Tibial nerve (tissue), 4 donors: ENCODE data around the gene SLC35G6.

Source experiments
- CTCF ChIP-seq, 5 experiments: fragments of 200-600 bp in 3 of 5; fragments of 450-650 bp in 2 of 5; sonication (generic) in 3 of 5; IDR thresholded peaks; one replicate each; pipeline ENCODE4 v1.5.1; 2016 to 2019; ENCODE audit warnings: antibody characterized with exemption in 5 of 5, mild to moderate bottlenecking in 3 of 5, moderate library complexity in 2 of 5
- EP300 ChIP-seq, 2 donors: sonication (generic); formaldehyde crosslinking; IDR thresholded peaks; one replicate each; pipeline ENCODE4 v1.6.1; 2017; ENCODE audit warnings: antibody characterized with exemption in 2 of 2, mild to moderate bottlenecking in 1 of 2
- POLR2A ChIP-seq, 2 donors: fragments of 450-650 bp; IDR thresholded peaks; one replicate each; pipeline ENCODE4 v1.6.1; 2017; ENCODE audit warnings: antibody characterized with exemption in 2 of 2, mild to moderate bottlenecking in 2 of 2, moderate library complexity in 2 of 2

GRCh38 chr17:7471729-7472128 is 9.5 kb upstream of the SLC35G6 start:
- TF ChIP-seq POLR2A (IDR thresholded peaks at IDR 0.05) (no peak), CTCF (IDR thresholded peaks at IDR 0.05) (no peak), EP300 (IDR thresholded peaks at IDR 0.05) (no peak)
